ENCODE data around the gene ZNF70. TPM values are rescaled to one million over a fixed set of nuclear protein-coding genes. Genes with fewer than 3 reads are reported as not detected.

The ZNF70 gene
- total RNA-seq, 1 experiment from 2014 or later = 3.2 TPM

DNA sequence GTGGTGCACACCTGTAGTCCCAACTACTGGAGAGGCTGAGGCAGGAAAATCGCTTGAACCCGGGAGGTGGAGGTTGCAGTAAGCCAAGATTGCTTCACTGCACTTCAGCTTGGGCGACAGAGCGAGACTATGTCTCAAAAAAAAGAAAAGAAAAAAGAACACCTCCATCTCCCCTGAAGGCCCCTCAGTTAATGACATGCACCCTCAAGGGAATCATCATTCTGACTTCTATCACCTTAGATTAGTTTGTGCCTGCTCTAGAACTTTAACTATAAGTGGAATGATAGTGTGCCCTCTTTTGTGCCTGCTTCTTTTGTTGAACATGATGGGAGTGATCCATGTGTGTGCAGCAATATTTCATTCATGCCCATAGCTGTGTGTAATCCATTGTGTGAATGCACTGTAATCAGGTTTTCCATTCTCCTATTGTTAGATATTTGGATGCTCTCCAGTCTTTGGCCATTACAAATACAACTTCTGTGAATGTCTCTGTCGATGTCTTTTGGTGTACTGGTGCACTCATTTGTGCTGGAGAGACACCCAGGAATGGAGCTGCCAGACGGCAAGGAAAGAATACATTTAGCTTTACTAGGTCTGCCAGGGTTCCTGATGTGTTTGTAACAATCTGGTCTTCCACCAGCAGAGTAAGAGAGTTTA, 4.2 kb upstream of the ZNF70 start:
- H3K9ac ChIP-seq (ENCODE audit: low read length) = no peak overlapping the region
- DNase-seq (ENCODE audit: low read depth, low spot score) (no peak), ATAC-seq (no peak)
- peaks cover 3 to 18% of the 10 kb centered on the region in 2 experiments for H3K4me1 ChIP-seq (ENCODE audit: control insufficient read depth in 1 of 2, insufficient read depth in 2 of 2, low read length in 2 of 2)
- no peak overlapping the region for H3K4me2 ChIP-seq (ENCODE audit: low read length)
- no peaks in the 10 kb centered on the region for H3K9me2 ChIP-seq (ENCODE audit: insufficient read depth)
- CTCF ChIA-PET = interaction anchor here (1.8 kb wide), 1 partner anchor 12 kb away, joined by 8 read pairs; the partner anchor contains the start of gene CHCHD10
- no peaks in the 10 kb centered on the region for H3K9me3 ChIP-seq (ENCODE audit: control insufficient read depth in 1 of 2, insufficient read depth in 1 of 2, low read depth in 1 of 2, low read length in 2 of 2)
- no peaks in the 10 kb centered on the region for H3K27me3 ChIP-seq (ENCODE audit: insufficient read depth, low read length)
- POLR2A ChIA-PET = interaction anchor here (1.3 kb wide), 1 partner anchor 27 kb away, joined by 3 read pairs; no protein-coding TSS in a partner anchor
- intact Hi-C loops (cut with micrococcal nuclease) = no loop called here
- TF ChIP-seq FOSL1 (IDR thresholded peaks at IDR 0.05; ENCODE audit: low read depth) = no peak
- H4K20me1 ChIP-seq (ENCODE audit: insufficient read depth) = no peaks in the 10 kb centered on the region
- no peaks in the 10 kb centered on the region for H3K36me3 ChIP-seq (ENCODE audit: control insufficient read depth in 1 of 2, insufficient read depth in 2 of 2, low read length in 2 of 2)
- H2AFZ ChIP-seq (ENCODE audit: low read depth, low read length, poor library complexity, severe bottlenecking) = no peak overlapping the region
- BruUV-seq (replicated peaks) = no TSS peak
- RAD21 ChIA-PET (ENCODE audit: low non-redundant PET in 1 of 2, low total read pairs in 2 of 2, uncharacterized antibody in 2 of 2, unreplicated experiment in 2 of 2) = no interaction called here
- H3K4me3 ChIP-seq (replicated peaks in 1 of 2; ENCODE audit: low read depth in 1 of 2, low read length in 2 of 2) = no peak overlapping the region
- H3K79me2 ChIP-seq (ENCODE audit: insufficient read depth, low read length) = no peaks in the 10 kb centered on the region
- H3K27ac ChIP-seq (ENCODE audit: low read depth, low read length) = no peak overlapping the region

DNA sequence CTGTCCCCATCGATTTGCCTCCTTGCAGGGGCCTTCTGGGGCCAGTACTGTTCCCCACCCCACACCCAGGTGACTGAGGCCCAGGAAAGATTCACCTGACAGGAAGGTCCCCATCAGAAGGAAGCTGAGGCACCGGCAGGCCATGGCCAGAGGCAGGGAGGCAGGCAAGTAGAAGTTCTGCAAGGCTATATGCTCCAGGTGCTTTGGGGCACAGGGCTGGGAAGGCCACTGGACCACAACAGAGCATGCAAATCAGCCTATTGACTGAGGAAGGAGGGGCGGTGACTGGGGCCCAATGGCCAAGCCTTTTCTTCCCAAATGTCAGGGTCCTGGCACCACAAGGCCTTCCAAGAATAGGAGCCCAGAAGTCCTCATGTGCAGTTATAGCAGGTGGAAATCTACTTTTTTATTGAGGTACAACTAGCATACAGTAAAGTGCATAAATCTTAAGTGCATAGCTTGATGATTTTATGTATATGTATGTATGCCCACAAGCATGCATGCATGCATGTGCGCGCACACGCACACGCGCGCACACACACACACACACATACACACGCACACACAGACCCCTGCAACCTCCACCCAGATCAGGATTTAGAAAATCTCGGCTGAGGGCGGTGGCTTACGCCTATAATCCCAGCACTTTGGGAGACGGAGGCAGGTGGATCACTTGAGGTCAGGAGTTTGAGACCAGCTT, 3.5 kb upstream of the ZNF70 start, which contains the start of gene VPREB3:
Gene VPREB3 (minus strand): TSS at position 206 of the 700 bp plus-strand sequence. CDS start 62 bp downstream, at position 144.
- no peaks in the 10 kb centered on the region for H3K9me2 ChIP-seq (ENCODE audit: insufficient read depth)
- intact Hi-C loops (cut with micrococcal nuclease) = no loop called here
- TF ChIP-seq, protein P1, sequence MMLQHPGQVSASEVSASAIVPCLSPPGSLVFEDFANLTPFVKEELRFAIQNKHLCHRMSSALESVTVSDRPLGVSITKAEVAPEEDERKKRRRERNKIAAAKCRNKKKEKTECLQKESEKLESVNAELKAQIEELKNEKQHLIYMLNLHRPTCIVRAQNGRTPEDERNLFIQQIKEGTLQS (IDR thresholded peaks at IDR 0.05) = no peak
- no peak for TF ChIP-seq CBX3 (IDR thresholded peaks at IDR 0.05; ENCODE audit: low read depth)
- TF ChIP-seq CEBPB (IDR thresholded peaks at IDR 0.05; ENCODE audit: low read depth) = no peak
- TF ChIP-seq TCF7L2 (IDR thresholded peaks at IDR 0.05; ENCODE audit: borderline replicate concordance, extremely low read depth, insufficient read depth, insufficient read length) = no peak
- H3K27ac ChIP-seq (ENCODE audit: low read depth, low read length) = no peak within 1 kb of the TSS
- ChIA-PET CTCF (no interaction called here), POLR2A (interaction anchor here (1.3 kb wide), 1 partner anchor 26 kb away, joined by 3 read pairs; no protein-coding TSS in a partner anchor), RAD21 (ENCODE audit: low non-redundant PET in 1 of 2, low total read pairs in 2 of 2, uncharacterized antibody in 2 of 2, unreplicated experiment in 2 of 2) (no interaction called here)
- BruUV-seq (replicated peaks) = no TSS peak
- no peak within 1 kb of the TSS for H3K9ac ChIP-seq (ENCODE audit: low read length)
- no peaks in the 10 kb centered on the region for H3K27me3 ChIP-seq (ENCODE audit: insufficient read depth, low read length)
- no peak within 1 kb of the TSS for H2AFZ ChIP-seq (ENCODE audit: low read depth, low read length, poor library complexity, severe bottlenecking)
- H3K79me2 ChIP-seq (ENCODE audit: insufficient read depth, low read length) = no peaks in the 10 kb centered on the region
- H4K20me1 ChIP-seq (ENCODE audit: insufficient read depth) = no peaks in the 10 kb centered on the region
- no peak within 1 kb of the TSS for H3K4me3 ChIP-seq (replicated peaks in 1 of 2; ENCODE audit: low read depth in 1 of 2, low read length in 2 of 2)
- H3K4me1 ChIP-seq (ENCODE audit: control insufficient read depth in 1 of 2, insufficient read depth in 2 of 2, low read length in 2 of 2) = peaks cover 8 to 25% of the 10 kb centered on the region in 2 experiments
- DNase-seq (ENCODE audit: low read depth, low spot score) (no peak), ATAC-seq (no peak)
- H3K36me3 ChIP-seq (ENCODE audit: control insufficient read depth in 1 of 2, insufficient read depth in 2 of 2, low read length in 2 of 2) = no peaks in the 10 kb centered on the region
- no peaks in the 10 kb centered on the region for H3K9me3 ChIP-seq (ENCODE audit: control insufficient read depth in 1 of 2, insufficient read depth in 1 of 2, low read depth in 1 of 2, low read length in 2 of 2)
- no peak within 1 kb of the TSS for H3K4me2 ChIP-seq (ENCODE audit: low read length)
